Stimulated activated CD4-positive, alpha-beta T cell treated with anti-CD3 and anti-CD28 coated beads, Interleukin-12 subunit alpha, Interleukin-12 subunit beta, amount 100 ng/mL, for 4 hours (primary cell): ENCODE data around the gene MDFIC2.
"Not testable (repeated sequence)": the region's sequence is repeated elsewhere in the genome, so short reads cannot be mapped to it uniquely, and the experiment has no call there.

Experiments used
- DNase-seq: peaks from one replicate; pipeline ENCODE4 v3.0.0-alpha.2; 2020

Gene MDFIC2

GRCh38 chr3:70250492-70250891 is 61.9 kb downstream of the MDFIC2 start:
- no peak for DNase-seq

DNA sequence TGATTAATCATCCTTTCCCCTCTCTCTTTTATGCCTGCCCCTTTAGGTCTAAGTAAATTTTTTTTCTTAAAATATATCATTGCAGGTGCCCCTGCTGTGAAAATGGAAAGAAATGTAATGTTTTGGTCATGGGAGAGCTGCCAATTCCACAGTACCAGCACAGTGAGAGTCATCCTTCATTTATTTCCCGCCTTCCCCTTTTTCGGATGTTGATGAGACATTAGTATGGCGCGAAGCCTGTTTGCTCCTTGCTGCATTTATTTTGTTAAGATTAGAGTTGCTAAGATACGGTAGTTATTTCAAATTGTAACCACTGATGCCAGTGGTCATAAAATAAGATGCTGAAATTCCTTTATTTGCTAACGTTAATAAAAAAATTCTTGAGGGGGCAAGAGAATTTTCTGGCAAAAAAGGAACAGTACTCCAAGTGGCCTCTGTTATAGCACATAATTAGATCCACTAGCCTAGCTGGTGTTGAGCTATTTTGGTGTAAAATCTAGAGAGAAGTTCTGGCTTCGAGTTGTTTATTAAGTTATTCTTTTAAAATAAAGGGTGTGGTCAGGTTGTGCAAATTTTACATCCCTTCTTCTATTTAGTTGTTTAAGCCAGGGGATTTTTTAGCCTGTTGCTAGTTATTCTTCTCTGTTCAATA is 62.8 kb downstream of the MDFIC2 start:
- no peak for DNase-seq

DNA sequence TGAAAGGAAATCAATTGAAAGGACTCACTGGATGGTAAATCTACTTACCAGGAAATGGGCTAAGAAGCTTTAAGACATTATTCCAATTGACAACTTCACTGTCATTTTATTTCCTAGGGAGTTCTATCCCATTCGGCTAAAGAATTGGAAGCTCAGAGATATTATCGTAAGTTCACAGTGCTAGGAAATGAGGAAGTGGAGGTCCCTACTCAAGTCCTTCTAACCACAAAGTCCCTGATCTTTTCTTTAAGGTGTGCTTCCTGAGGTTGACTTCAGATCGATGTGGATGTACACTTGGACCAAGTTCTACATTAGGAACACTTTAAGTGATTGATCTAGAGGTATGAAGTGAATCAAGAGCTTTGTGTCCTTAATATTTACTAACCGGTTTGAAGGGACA is 63.6 kb downstream of the MDFIC2 start:
- no peak for DNase-seq

DNA sequence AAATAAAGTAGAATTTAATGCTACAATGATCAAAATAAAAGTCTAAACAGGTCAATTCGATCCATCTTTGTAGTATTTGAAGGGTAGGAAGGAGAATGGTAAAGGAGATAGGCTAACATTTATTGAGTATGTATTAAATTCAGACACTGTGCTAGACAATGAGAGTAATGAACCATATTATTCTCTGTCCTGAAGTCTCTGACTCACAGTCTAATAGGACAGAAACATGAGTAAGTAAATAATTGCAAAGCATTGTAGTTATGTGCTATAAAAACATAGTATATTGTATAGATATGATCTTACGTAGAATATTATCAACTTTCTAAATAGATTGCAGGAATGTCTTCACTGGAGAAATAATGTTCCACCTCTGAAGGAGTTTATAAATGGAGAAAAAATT is 64.5 kb downstream of the MDFIC2 start:
- DNase-seq, result no peak

GRCh38 chr3:70245746-70246525 is 66.5 kb downstream of the MDFIC2 start:
- no peak for DNase-seq

GRCh38 chr3:70244422-70244821 is 68.0 kb downstream of the MDFIC2 start:
- no peak for DNase-seq

DNA sequence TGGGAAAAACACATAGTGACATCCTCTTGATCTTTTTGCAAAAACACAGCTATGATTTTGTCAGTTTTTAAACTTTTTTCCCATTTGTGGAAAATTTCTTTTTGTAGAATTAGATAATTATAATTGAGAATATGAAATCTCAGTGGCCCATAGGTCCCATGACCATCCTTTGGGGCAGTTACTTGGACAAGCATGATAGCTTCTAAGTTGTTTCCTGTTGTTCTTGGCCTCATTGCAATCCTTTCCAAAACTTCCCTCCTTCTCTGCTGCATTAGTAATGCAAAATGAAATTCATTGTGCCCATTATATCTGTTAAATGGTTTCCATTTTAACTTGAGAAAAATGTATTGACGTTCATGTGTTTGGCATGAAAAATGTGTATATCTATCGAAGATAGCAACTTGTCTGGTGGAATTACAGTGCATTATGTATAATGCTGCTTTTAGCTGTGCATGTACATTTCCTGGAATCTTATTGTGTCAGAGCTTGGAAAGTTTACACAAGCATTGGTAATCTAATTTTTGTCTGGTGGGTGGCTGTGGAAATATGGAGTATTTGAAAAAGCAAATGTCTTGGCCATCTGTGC is 70.0 kb downstream of the MDFIC2 start:
- no peak for DNase-seq

DNA sequence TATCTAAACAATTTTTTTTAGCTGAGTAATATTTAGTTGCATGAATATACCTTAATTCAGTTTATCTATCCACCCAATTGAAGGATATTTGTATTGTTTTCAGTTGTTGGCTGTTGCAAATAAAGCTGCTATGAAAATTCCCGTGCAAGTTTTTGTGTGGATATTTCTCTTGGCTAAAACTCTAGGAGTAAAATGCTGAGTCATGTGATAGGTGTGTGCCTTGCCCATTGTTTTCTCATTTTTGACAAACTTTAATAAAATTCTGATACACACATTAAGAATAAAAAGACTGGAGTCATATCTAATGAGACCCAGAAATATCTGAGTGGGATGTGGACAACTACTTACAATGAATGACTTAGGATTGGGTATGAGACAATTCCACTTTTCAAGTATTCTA is 78.6 kb downstream of the MDFIC2 start:
- no peak for DNase-seq

- no peak for DNase-seq
These were observed 79.3 kb downstream of the MDFIC2 start for GRCh38 chr3:70233112-70233511.

DNA sequence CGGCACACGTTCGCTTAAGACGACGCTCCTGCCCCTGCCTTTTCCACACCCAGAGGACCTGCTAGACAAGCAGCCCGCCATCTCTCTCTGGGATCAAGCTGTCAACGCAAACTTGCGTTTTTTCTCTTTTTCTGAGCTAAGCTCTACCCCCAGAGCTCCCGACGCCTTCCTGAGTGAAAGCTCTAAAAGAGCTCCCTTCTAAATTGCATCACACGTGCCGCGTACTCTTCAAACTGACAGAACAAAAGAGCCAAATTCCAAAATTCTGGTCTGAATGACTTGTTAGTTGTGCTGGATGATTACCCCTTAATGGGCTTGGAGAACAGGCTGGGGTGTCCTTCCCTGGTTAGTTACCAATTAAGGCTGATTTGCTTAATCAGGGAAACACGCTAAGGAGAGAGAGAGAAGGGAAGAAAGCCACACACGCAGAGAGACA is 81.2 kb downstream of the MDFIC2 start:
- DNase-seq, result no peak

DNA sequence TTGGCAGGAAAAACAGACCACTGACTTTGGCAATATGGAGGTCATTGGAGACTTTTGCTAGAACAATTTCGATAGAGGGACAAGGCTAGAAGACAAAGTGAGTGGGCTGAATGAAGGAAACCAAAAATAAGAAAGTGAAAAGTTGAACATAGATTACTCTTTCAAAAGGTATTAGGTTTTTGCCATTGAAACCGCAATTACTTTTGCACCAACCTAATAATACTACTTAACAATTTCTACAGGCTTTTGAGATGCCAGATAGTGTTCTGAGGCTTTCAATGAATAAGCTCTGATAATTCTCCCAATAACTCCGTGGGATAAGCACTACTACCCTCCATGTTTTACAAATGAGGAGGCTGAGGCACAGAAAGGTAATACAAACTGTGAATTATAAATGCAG is 85.0 kb downstream of the MDFIC2 start:
- DNase-seq, result no peak

GRCh38 chr3:70225146-70225545 is 87.3 kb downstream of the MDFIC2 start:
- no peak for DNase-seq

DNA sequence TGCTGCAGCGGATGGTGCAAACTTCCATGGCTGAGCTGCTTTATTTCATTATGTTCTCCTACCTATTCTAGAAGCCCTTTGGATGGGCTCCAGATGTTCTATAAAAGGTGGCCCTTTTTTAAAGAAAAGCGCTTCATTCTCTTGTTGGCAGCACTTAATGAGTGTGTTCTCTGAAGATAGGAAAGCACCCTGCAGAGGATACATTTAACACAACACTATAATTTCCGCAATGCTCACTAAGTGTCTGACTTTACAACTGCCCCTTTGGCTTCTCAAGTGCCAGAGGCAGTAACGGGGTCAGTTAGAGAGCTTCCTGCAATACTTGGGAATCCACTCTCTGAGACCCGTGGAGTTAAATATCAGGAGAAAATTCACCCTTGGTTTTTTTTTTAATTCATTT is 88.1 kb downstream of the MDFIC2 start:
- DNase-seq, result no peak

GRCh38 chr3:70218471-70218870 is 94.0 kb downstream of the MDFIC2 start:
- no peak for DNase-seq

DNA sequence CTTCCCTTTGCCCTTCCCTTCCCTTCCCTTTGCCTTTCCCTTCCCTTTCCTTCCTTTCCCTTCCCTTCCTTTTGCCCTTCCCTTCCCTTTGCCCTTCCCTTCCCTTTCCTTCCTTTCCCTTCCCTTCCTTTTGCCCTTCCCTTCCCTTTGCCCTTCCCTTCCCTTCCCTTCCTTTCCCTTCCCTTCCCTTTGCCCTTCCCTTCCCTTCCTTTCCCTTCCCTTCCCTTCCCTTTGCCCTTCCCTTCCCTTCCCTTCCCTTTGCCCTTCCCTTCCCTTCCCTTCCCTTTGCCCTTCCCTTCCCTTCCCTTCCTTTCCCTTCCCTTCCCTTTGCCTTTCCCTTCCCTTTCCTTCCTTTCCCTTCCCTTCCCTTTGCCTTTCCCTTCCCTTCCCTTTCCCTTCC is 101.2 kb downstream of the MDFIC2 start:
- DNase-seq, result not testable (repeated sequence)

DNA sequence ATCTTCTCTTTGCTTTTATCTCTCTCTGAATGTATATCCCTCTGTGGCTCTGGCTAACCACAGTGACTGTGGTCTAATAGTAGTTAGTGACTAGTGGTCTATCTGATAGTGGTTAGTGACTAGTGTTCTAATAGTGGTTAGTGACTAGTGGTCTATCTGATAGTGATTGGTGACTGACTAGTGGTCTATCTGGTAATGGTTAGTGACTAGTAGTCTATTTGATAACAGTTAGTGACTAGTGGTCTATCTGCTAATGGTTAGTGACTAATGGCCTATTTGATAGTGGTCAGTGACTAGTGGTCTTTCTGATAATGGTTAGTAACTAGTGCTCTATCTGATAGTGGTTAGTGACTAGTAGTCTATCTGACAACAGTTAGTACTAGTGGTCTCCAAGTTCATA is 110.5 kb downstream of the MDFIC2 start:
- no peak for DNase-seq

- DNase-seq, result no peak
These were observed 122.5 kb downstream of the MDFIC2 start for GRCh38 chr3:70189884-70190473.

- no peak for DNase-seq
These were observed 126.2 kb downstream of the MDFIC2 start for GRCh38 chr3:70186221-70186620.

- DNase-seq, result no peak
These were observed 126.8 kb downstream of the MDFIC2 start for GRCh38 chr3:70185661-70186060.

GRCh38 chr3:70183781-70184504 is 128.5 kb downstream of the MDFIC2 start:
- DNase-seq, result no peak

GRCh38 chr3:70182166-70182565 is 130.3 kb downstream of the MDFIC2 start:
- DNase-seq, result no peak

DNA sequence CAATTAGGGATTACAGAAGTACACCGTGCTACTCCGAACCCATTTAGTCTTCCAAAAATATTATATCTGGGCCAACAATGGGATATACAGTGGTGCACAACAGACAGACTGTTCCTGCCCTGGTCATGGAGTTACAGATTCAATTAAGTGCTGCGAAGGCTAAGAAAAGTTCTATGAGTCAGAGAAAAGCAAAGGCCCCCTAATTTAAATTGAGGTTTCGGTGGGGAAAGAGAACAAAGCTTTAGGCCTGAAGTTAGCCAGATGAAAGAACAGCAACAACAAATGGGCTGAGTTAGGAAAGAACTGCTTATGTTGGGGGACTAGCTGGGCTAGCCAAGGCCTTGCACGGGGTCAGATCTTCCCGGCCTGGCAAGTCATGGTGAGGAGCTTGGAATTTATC is 131.8 kb downstream of the MDFIC2 start:
- DNase-seq, result no peak

DNA sequence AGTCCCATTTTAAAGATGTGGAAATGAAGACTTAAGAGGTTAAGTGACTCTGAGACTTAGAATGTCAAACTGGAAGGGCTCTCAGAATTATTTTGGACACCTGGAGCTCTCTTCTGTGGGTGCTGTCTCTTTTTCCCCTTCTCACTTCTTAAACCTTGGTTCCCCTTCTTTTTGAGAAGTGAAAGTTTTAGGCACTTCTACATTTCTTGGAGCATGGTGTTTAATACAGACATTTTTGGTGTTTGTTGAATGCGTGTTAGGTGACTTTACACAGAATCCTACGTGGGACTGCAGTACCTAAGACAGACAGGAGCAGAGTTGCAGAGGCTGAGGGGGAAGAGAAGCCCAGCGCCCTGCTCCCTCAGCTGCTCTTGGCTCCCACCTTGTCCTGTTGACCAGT is 133.3 kb downstream of the MDFIC2 start:
- DNase-seq, result no peak
